Colon (tissue), 2 donors: ENCODE results near the gene KLF8.
"Not testable (repeated sequence)": the region's sequence is repeated elsewhere in the genome, so short reads cannot be mapped to it uniquely, and the experiment has no call there.

Experiments used
- FAIRE-seq: peaks from 2 replicates; lab custom pipeline; 2012; peaks lifted over from hg19 to GRCh38; lab: Jason Lieb, UNC
- donor health status: control.
- donor health status: control.

KLF8 gene

DNA sequence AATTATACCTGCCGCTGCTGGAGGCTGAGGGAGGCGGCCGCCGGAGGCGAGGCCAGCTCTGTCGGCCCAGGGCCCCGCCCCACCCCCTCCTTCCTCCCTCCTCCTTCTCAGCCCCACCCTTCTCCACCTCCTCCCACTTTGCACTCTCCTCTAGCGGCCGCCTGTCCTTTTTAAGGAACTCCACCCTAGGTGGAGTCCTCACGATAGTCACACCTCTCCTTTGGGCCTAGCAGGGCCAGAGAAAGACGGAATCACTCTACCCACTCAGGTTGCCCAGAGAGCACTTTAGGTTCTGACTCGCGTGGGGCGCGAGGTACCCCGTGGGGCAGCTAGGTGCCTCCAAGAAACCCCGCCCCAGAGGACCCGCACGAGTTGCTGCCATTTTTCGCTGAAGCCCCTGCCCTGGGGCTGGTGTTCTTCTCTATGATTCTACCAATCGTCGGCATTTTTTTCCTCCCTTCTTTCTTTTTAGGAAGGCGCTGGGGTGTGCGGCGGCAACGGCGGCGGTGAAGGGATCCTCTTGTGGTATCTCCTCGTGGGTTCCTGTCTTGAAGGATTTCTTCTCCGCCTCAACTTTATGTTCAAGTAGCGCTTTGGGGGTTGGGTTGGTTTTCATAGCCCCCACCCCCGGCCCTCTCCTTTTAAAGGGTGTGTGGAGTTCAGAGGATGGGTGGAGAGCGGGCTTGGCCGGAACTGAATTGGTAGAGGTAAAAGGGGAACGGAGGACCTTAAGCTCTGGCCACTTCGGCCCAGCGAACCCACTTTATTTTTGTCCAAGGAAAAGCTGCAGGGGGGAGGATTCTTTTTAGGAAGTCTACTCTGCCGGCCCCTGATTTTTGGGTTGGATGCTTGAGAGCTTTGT is at the start of gene KLF8:
KLF8 (plus strand) TSS at position 136 of the 862 bp plus-strand sequence. CDS start 979 bp downstream, outside the sequence.
- FAIRE-seq = no peak

DNA sequence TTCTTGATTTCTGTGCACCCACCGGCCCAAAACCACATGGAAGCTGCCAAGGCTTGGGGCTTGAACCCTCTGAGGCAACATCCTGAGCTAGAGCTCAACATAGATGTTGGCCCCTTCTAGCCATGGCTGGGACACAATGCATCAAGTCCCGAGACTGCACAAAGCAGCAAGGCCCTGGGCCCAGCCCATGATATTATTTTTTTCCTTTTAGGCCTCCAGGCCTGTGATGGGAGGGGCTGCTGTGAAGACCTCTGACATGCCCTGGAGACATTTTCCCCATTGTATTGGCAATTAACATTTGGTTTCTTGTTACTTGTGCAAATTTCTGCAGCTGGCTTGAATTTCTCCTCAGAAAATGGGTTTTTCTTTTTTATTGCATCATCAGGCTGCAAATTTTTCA is 25.2 kb upstream of the KLF8 start:
- FAIRE-seq = not testable (repeated sequence)

DNA sequence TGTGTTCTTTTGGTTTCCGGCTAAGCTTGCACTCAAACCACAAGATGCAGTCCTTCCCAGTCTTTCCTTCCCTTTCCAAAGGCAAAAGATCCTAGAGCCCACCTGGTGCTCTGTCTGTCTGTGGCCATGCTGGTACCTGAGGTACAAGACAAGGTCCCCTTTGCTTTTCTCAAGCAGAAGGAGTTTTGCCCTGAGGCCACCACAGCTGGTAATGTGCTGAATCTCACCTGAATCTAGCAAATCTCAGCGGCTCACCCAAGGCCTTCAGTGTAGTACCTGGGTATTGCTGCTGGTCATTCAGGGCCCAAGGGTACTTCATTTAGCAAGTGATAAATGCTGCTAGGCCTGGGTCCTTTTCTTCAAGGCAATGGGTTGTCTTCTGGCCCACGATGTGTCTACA is 20.5 kb upstream of the KLF8 start:
- no peak for FAIRE-seq

DNA sequence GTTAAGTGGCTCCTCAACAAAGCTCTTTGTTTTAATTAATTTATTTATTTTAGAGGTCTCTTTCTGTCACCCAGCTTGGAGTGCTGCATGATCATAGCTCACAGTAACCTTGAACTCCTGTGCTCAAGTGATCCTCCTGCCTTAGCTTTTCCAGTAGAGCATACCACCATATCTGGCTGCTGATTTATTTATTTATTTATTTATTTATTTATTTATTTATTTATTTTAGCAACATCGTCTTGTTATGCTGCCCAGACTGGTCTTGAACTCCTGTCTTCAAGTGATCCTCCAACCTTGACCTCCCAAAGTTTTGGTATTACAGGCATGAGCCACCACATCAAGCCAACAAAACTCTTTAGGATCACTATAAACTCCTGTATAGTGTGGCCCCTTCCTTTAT is 15.8 kb upstream of the KLF8 start:
- FAIRE-seq = no peak

GRCh38 chrX:56219700-56220099 is 12.5 kb upstream of the KLF8 start:
- no peak for FAIRE-seq

GRCh38 chrX:56221101-56221500 is 11.1 kb upstream of the KLF8 start:
- no peak for FAIRE-seq

DNA sequence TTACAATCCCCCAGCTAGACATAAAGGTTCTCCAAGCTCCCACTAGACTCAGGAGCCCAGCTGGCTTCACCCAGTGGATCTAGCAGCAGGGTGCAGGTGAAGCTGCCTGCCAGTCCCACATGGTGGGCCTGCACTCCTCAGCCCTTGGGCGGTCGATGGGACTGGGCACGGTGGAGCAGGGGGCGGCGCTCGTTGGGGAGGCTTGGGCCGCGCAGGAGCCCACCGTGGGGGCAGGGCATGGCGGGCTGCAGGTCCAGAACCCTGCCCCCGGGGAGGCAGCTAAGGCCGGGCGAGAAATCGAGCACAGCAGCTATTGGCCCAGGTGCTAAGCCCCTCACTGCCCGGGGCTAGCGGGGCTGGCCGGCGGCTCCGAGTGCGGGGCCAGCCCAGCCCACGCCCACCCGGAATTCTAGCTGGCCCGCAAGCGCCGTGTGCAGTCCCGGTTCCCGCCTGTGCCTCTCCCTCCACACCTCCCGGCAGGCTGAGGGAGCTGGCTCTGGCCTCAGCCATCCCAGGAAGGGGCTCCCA is 9.6 kb upstream of the KLF8 start:
- FAIRE-seq = no peak

- no peak for FAIRE-seq
Observed at GRCh38 chrX:56226980-56227379, 5.2 kb upstream of the KLF8 start.

DNA sequence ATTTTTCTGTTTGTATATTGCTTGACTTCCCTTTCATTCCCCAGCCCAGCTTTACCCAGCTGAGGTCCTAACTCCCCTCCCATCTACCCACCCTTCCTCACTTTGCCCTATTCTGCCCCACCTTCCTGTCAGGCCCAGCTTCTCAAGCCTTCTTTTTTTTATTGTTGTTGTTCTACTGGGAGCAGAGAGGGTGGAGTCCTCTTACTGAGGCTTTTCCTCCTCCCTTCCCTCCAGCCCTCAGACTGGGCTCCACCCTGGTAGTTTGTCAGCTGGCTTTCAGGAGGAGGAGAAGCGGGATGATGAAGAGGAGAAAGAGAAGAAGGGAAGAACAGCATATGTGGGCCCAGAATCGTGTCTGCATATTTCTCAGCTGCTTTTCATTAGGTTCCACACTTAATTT is 3.2 kb upstream of the KLF8 start:
- no peak for FAIRE-seq

GRCh38 chrX:56231537-56232090 is 542 bp upstream of the KLF8 start:
- no peak for FAIRE-seq

DNA sequence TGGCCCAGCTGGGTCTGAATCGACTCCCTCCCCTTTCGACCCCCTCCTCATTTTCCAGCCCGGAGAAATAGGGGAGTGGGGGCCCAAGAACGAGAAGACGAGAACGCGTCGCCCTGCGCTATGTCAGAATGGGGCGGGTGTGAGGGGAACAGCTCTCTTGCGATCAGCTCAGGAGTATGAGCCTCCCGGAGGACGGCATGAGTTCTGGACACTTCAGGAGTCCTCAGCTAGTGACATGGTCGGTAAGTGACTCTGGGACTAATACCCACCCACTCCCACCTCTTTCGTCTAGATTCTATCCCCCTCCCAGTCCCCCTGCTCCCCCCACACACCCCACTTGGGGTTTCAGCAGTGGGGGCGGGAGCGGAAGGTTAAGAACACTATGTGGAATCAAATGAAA is 944 bp downstream of the KLF8 start:
- FAIRE-seq = no peak

DNA sequence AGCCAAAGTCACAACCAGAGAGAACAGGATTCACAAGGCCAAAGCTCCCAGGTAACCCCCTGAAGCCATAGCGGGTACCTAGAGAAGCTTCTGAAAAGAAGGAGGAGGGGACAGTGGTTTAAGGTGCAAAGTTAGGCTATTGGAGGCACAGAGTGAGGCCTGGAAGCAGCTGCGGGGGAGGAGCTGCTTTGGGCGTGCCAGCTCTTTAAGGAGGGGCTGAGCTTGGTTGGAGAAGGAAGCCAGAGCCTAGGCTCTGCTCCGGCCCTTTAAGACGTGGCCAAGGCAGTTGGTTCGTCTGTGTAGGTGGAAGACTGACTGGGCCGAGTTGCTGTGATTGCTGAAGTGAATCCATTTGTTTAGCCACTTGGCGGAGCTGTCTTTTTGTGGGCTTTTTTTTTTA is 1.5 kb downstream of the KLF8 start:
- FAIRE-seq = peak; percentile 51

DNA sequence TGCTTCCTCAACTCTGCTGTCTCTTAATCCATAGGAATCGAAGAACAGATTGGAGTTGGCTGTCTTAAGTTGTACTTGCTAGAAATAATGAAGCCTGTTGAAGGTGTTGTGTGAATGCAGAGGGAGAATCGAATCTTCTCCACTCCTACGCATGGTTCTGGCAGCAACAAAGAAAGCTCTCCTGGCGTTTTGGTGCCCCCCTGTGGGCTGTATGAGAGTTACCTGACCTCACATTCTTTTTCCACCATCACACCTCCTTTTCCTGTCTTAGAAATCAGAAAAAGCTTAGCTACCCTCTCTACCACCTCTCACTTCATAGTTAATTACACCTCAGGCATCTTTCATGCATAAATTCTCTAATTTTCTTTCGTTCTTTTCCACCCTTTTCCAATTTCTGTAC is 16.3 kb downstream of the KLF8 start:
- FAIRE-seq = peak; percentile 18

- peak; percentile 10 for FAIRE-seq
Observed at GRCh38 chrX:56253832-56254703, 21.9 kb downstream of the KLF8 start.

GRCh38 chrX:56268888-56269287 is 36.7 kb downstream of the KLF8 start:
- FAIRE-seq = no peak

GRCh38 chrX:56278692-56279091 is 46.5 kb downstream of the KLF8 start:
- FAIRE-seq = no peak

DNA sequence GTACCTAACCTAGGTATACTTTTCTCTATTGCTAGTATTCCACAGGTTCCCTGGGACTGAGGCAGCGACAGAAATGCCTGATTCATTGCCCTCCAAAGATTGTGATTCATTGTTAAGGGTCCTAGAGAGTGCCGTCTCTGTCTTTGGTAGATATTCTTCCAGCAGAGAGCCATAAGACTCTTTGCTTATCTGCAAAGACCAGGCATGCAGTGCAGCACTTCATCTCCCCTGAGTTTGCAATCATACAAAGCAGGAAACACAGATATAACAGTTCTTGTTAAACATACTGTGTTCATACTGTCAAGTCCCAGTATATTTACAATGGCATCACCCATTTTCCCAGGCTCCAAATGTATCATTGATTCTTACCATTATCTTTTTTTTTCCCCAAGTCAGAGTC is 47.7 kb downstream of the KLF8 start:
- FAIRE-seq = no peak

DNA sequence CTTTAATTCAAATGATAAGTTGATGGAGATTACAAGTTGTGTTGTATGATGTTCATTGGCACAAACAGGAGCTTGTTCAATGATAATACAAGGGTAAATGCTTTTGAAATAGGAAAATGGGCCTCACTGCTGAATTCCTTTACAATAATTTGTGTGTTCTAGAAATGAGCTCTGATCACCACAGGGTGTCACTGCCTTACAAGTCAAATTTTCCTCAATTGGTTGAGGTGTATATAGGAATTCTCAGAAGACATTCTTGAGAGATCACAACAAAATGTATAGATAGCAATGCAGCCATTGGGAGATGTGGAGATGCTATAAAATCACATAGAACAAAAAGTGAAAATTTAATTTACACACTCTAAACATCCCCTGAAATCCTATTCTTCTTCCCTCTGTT is 49.6 kb downstream of the KLF8 start:
- FAIRE-seq = peak; percentile 85

DNA sequence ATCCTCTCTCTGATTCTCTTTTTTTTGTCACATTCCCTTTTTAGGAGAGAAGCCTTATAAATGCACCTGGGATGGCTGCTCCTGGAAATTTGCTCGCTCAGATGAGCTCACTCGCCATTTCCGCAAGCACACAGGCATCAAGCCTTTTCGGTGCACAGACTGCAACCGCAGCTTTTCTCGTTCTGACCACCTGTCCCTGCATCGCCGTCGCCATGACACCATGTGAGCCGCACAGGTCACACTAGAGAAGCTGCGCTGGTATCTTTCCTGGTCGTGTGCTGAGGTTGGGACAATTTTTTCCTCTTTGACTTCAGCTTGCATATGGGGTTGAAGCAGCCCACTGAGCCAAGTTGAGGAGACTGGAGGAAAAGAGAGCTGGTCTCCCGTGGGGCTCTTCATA is 52.1 kb downstream of the KLF8 start:
- FAIRE-seq = no peak

DNA sequence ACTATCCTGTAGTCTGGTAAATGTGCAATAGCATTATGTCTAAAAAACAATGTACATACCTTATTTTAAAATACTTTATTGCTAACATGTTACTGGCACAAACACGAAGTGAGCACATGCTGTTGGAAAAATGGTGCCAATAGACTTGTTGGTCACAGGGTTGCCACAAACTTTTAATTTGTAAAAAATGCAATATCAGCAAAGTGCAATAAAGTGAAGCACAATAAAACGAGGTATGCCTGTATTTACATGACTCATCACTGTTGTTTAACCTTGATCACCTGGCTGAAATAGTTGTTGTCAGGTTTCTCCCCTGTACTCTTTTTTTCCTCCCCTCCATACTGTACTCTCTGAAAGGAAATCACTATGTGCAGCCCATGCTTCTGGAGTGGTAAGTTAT is 56.5 kb downstream of the KLF8 start:
- peak; percentile 24 for FAIRE-seq

GRCh38 chrX:56289449-56289848 is 57.3 kb downstream of the KLF8 start:
- no peak for FAIRE-seq

DNA sequence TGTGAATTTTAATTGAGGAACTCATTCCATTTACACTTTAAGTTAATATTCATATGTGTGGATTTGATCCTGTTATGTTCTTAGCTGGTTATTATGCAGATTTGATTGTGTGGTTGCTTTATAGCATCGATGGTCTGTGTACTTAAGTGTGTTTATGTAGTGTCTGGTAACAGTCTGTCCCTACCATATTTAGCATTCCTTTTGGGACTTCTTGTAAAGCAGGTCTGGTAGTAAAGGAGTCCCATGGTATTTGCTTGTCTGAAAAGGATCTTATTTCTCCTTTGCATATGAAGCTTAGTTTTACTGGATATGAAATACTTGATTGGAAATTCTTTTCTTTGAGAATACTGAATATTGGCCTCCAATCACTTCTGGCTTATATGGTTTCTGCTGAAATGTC is 76.6 kb downstream of the KLF8 start:
- FAIRE-seq = no peak

- no peak for FAIRE-seq
Observed at GRCh38 chrX:56309881-56310280, 77.7 kb downstream of the KLF8 start.
